Measurements from ENCODE around the gene CMTM3. TPM values are rescaled to one million over a fixed set of nuclear protein-coding genes. Genes with fewer than 3 reads are reported as not detected.

CMTM3 gene
- total and polyA plus RNA-seq, 2 of the 4 experiments (the other 2 are of a cell fraction) = 4.5 to 35.5 TPM

DNA sequence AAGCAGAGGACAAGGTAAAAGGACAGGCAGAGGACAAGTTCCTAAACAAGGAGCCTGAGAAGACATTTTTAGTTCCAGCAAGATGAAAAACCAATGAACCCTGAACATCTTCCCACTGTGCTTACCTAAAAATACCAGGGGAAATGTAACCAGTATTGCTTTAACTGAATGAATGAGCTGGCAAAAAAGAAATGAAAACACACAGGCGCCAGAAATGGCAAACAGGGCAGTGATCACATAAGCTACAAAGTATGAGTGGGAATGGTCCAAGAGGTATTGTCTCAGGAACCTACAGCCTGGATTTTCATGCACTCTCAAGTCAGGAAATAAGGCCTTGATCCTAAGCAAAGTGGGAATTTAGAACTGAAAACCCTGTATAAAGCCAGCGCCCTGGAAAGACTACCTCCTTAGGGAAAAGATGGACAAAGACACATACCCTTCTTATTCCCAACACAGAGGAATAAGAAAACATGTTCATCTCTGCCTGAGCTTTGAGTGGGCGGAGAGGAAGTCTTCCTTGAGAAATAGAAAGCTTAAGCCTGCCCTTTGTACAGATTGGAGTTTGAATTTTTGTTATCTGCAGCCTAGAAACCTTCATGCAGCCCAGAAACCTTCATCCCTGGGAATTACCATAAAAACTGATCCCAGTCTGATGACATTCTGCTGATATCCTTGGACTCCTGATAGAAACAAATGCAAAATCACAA is 23.1 kb upstream of the CMTM3 start:
- ATAC-seq (ENCODE audit: low read depth) (peak; percentile 33), DNase-seq (peak; percentile 44)
- Histone ChIP-seq H2AFZ (replicated peaks; ENCODE audit: low read length, poor library complexity) (no peak overlapping the region), H3K4me3 (ENCODE audit: insufficient read depth, low read depth, low read length) (no peak overlapping the region), H3K27me3 (ENCODE audit: control insufficient read depth, insufficient read depth, low read length) (peaks cover 16% of the 10 kb centered on the region), H2BK15ac (ENCODE audit: low read depth, low read length) (peak overlapping the region; percentile 35; the same call in 1 of the 3 replicates), H3K23ac (ENCODE audit: low read depth, low read length) (no peak overlapping the region; the same call in 1 of the 2 replicates), H3K9me1 (ENCODE audit: insufficient read depth, low read length) (no peaks in the 10 kb centered on the region; the same call in 1 of the 2 replicates), H4K91ac (ENCODE audit: insufficient read depth, low read depth, low read length) (no peak overlapping the region), H3K9ac (ENCODE audit: low read depth, low read length) (no peak overlapping the region), H2AK5ac (ENCODE audit: low read depth, low read length) (peak overlapping the region; percentile 37; the same call in 1 of the 2 replicates), H4K20me1 (ENCODE audit: insufficient read depth, low read length) (no peaks in the 10 kb centered on the region; the same call in 1 of the 2 replicates), H3K27ac (ENCODE audit: insufficient read depth, low read length) (no peak overlapping the region), H4K5ac (ENCODE audit: low read depth, low read length) (no peak overlapping the region), H3K56ac (ENCODE audit: extremely low read depth, insufficient read depth, low read length) (no peak overlapping the region), H2BK120ac (ENCODE audit: low read depth, low read length) (peak overlapping the region; percentile 18), H3K4me1 (ENCODE audit: control insufficient read depth, insufficient read depth, low read length) (peaks cover 17% of the 10 kb centered on the region), H3K36me3 (ENCODE audit: control insufficient read depth, insufficient read depth, low read length) (no peaks in the 10 kb centered on the region), H4K8ac (ENCODE audit: low read depth in 2 of 2, low read length in 2 of 2) (peak overlapping the region in 1 of 2 experiments; percentile 25; a peak in 1 of 4 replicates), H3K4me2 (ENCODE audit: low read depth, low read length) (peak overlapping the region; percentile 7; the same call in 1 of the 2 replicates), H3K79me1 (ENCODE audit: low read depth in 1 of 2, low read length in 2 of 2) (no peaks in the 10 kb centered on the region), H3K14ac (replicated peaks; ENCODE audit: low read depth, low read length) (peak overlapping the region; percentile 26; the same call in 1 of the 2 replicates), H3K18ac (ENCODE audit: low read depth, low read length) (no peak overlapping the region), H2BK5ac (ENCODE audit: low read depth, low read length, poor library complexity, severe bottlenecking) (no peak overlapping the region), H2AK9ac (replicated peaks; ENCODE audit: low read depth, low read length, poor library complexity) (peak overlapping the region; percentile 11), H3K4ac (ENCODE audit: low read depth, low read length) (peak overlapping the region; percentile 8; the same call in 1 of the 2 replicates), H2BK20ac (ENCODE audit: low read depth, low read length) (peak overlapping the region; percentile 41; the same call in 1 of the 2 replicates), H3K9me3 (ENCODE audit: control insufficient read depth, insufficient read depth, low read length) (no peaks in the 10 kb centered on the region)
- CTCF ChIA-PET = interaction anchor here (1.3 to 1.5 kb wide), 2 partner anchors 12 to 70 kb away, joined by 3 to 6 read pairs; no protein-coding TSS in a partner anchor
- no TSS peak for BruUV-seq (replicated peaks)
- in situ Hi-C loops (cut with MboI; ENCODE audit: low sequenced_read_pairs) (no loop called here), intact Hi-C loops (cut with micrococcal nuclease) (no loop called here), dilution Hi-C loops (cut with HindIII; ENCODE audit: low sequenced_read_pairs, unreplicated experiment) (no loop called here)
- 50% methylated on average over 1 of the region's 3 CpGs; no CpG with 5 or more reads in 1 of the 2 experiments for WGBS, 2 experiments (ENCODE audit: extremely low coverage in 2 of 2, insufficient read length in 1 of 2)
- 0 out of 2 replicates have a peak, but pooled peaks have one; percentile 14 for TF ChIP-seq MAFK (IDR thresholded peaks at IDR 0.05; ENCODE audit: low read depth, low read length)
- no peak for TF ChIP-seq MXI1 (IDR thresholded peaks at IDR 0.05; ENCODE audit: borderline replicate concordance, low read depth, low read length)
- TF ChIP-seq, protein P1, sequence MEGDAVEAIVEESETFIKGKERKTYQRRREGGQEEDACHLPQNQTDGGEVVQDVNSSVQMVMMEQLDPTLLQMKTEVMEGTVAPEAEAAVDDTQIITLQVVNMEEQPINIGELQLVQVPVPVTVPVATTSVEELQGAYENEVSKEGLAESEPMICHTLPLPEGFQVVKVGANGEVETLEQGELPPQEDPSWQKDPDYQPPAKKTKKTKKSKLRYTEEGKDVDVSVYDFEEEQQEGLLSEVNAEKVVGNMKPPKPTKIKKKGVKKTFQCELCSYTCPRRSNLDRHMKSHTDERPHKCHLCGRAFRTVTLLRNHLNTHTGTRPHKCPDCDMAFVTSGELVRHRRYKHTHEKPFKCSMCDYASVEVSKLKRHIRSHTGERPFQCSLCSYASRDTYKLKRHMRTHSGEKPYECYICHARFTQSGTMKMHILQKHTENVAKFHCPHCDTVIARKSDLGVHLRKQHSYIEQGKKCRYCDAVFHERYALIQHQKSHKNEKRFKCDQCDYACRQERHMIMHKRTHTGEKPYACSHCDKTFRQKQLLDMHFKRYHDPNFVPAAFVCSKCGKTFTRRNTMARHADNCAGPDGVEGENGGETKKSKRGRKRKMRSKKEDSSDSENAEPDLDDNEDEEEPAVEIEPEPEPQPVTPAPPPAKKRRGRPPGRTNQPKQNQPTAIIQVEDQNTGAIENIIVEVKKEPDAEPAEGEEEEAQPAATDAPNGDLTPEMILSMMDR (conservative IDR thresholded peaks at IDR 0.05; ENCODE audit: low read depth, low read length) = no peak
- POLR2A ChIA-PET (ENCODE audit: unreplicated experiment) = interaction anchor here (1.6 kb wide), 1 partner anchor 29 kb away, joined by 8 read pairs; the partner anchor contains the start of gene CKLF
